H1 (cell line): ENCODE data around the gene PAOX. TPM values are rescaled to one million over a fixed set of nuclear protein-coding genes. Genes with fewer than 3 reads are reported as not detected.

Experiments used
- CTCF ChIA-PET: fragments of 300-600 bp; sonication (Branson Sonifier 250); formaldehyde crosslinking; loops from one replicate; lab custom pipeline; 2021; ENCODE audit not compliant: partially characterized antibody; lab: Charles Lee
- POLR2A ChIA-PET: fragments of 300-600 bp; sonication (Branson Sonifier 250); formaldehyde crosslinking; loops from one replicate; lab custom pipeline; 2021; ENCODE audit warnings: inconsistent platforms; ENCODE audit not compliant: partially characterized antibody; lab: Charles Lee
- DNase-seq, 2 experiments: peaks; one replicate each; pipeline versions ENCODE4 v3.0.0 to v3.0.0-alpha.2; 2010 to 2022; ENCODE audit warnings: low spot score in 2 of 2, low read depth in 1 of 2, mixed read lengths in 1 of 2
- FAIRE-seq: peaks from 2 replicates; lab custom pipeline; 2011; peaks lifted over from hg19 to GRCh38; lab: Jason Lieb, UNC
- H2AFZ ChIP-seq: 2 replicates; pipeline ENCODE4 v1.8.1; 2012; ENCODE audit warnings: low read length, inconsistent platforms
- H2AK5ac ChIP-seq: 2 replicates; pipeline ENCODE4 v1.6.1; 2013; ENCODE audit warnings: low read depth, low read length
- H2BK120ac ChIP-seq: replicated peaks from 2 replicates; pipeline ENCODE3; 2013; ENCODE audit warnings: low read depth, low read length, inconsistent platforms
- H2BK12ac ChIP-seq: 2 replicates; pipeline ENCODE4 v1.6.1; 2013; ENCODE audit warnings: low read depth, low read length
- H2BK15ac ChIP-seq: 2 replicates; pipeline ENCODE4 v1.6.1; 2013; ENCODE audit warnings: low read length
- H2BK20ac ChIP-seq: 2 replicates; pipeline ENCODE4 v1.6.1; 2013; ENCODE audit warnings: low read length
- H2BK5ac ChIP-seq: 2 replicates; pipeline ENCODE4 v1.6.1; 2013; ENCODE audit warnings: low read depth, low read length
- H3K14ac ChIP-seq: 2 replicates; pipeline ENCODE4 v1.6.1; 2013; ENCODE audit warnings: inconsistent platforms; ENCODE audit not compliant: insufficient read length
- H3K18ac ChIP-seq: 2 replicates; pipeline ENCODE4 v1.6.1; 2013; ENCODE audit warnings: low read length; ENCODE audit errors: extremely low read depth
- H3K23ac ChIP-seq: 2 replicates; pipeline ENCODE4 v1.6.1; 2013; ENCODE audit warnings: inconsistent platforms; ENCODE audit not compliant: insufficient read length
- H3K23me2 ChIP-seq: 2 replicates; pipeline ENCODE4 v1.6.1; 2013; ENCODE audit warnings: low read depth, low read length
- H3K27ac ChIP-seq: 2 replicates; pipeline ENCODE4 v1.6.1; 2011; ENCODE audit warnings: low read depth, low read length, inconsistent platforms
- H3K27me3 ChIP-seq, 4 experiments: replicated peaks in 1 of 4; 1 replicate in 1 of 4; 2 replicates in 3 of 4; pipeline versions ENCODE4 v1.6.1 to v1.8.1; 2011 to 2013; ENCODE audit warnings: low read length in 3 of 4, mild to moderate bottlenecking in 3 of 4, inconsistent platforms in 2 of 4, mixed read lengths in 2 of 4, moderate library complexity in 1 of 4; ENCODE audit not compliant: control insufficient read depth in 3 of 4, insufficient read depth in 3 of 4; ENCODE audit errors: extremely low read depth in 1 of 4
- H3K36me3 ChIP-seq, 4 experiments: 2 replicates each; pipeline versions ENCODE4 v1.6.1 to v1.8.1; 2011 to 2013; ENCODE audit warnings: mild to moderate bottlenecking in 4 of 4, low read length in 3 of 4, moderate library complexity in 2 of 4, control low read depth in 1 of 4, inconsistent platforms in 1 of 4; ENCODE audit not compliant: insufficient read depth in 4 of 4, control insufficient read depth in 2 of 4
- H3K4ac ChIP-seq: replicated peaks from 2 replicates; pipeline ENCODE3; 2013; ENCODE audit warnings: low read length, low read depth, mixed read lengths, inconsistent platforms; ENCODE audit not compliant: insufficient read length
- H3K4me1 ChIP-seq, 4 experiments: replicated peaks in 1 of 4; 1 replicate in 1 of 4; 2 replicates in 3 of 4; pipeline versions ENCODE4 v1.6.1 to v1.8.1; 2011 to 2013; ENCODE audit warnings: low read length in 3 of 4, inconsistent platforms in 2 of 4, mixed read lengths in 1 of 4; ENCODE audit not compliant: insufficient read depth in 4 of 4, control insufficient read depth in 3 of 4
- H3K4me2 ChIP-seq, 2 experiments: 2 replicates each; pipeline versions ENCODE4 v1.6.1 to v1.8.1; 2011 to 2013; ENCODE audit warnings: low read depth in 2 of 2, low read length in 2 of 2, control low read depth in 1 of 2, inconsistent platforms in 1 of 2, mild to moderate bottlenecking in 1 of 2; ENCODE audit not compliant: insufficient read depth in 1 of 2
- H3K4me3 ChIP-seq, 4 experiments: fragments of 200-600, 300-600 bp in 1 of 4; sonication (generic), shearing (Covaris generic), sonication (Bioruptor Twin) in 1 of 4; 2 replicates each; pipeline versions ENCODE4 v1.5.1 to v1.8.1; 2011 to 2016; ENCODE audit warnings: low read length in 4 of 4, low read depth in 3 of 4, control low read depth in 2 of 4, inconsistent platforms in 2 of 4, mild to moderate bottlenecking in 2 of 4, mixed read lengths in 1 of 4, moderate library complexity in 1 of 4; ENCODE audit not compliant: insufficient read depth in 2 of 4; ENCODE audit errors: extremely low read depth in 1 of 4
- H3K56ac ChIP-seq: replicated peaks from 2 replicates; pipeline ENCODE3; 2013; ENCODE audit warnings: low read depth, mild to moderate bottlenecking, mixed read lengths, low read length, inconsistent platforms; ENCODE audit not compliant: insufficient read length
- H3K79me1 ChIP-seq: 2 replicates; pipeline ENCODE4 v1.6.1; 2013; ENCODE audit warnings: low read depth, low read length, control low read depth
- H3K79me2 ChIP-seq, 2 experiments: 2 replicates each; pipeline versions ENCODE4 v1.6.1 to v1.8.1; 2012 to 2013; ENCODE audit warnings: low read length in 2 of 2, mild to moderate bottlenecking in 2 of 2, inconsistent platforms in 1 of 2; ENCODE audit not compliant: insufficient read depth in 2 of 2, control insufficient read depth in 1 of 2
- H3K9ac ChIP-seq, 4 experiments: replicated peaks in 1 of 4; 1 replicate in 1 of 4; 2 replicates in 3 of 4; pipeline versions ENCODE4 v1.6.1 to v1.8.1; 2011 to 2013; ENCODE audit warnings: low read depth in 3 of 4, low read length in 3 of 4, control low read depth in 2 of 4, mild to moderate bottlenecking in 2 of 4, moderate library complexity in 2 of 4, inconsistent platforms in 1 of 4; ENCODE audit errors: extremely low read depth in 1 of 4
- H3K9me3 ChIP-seq, 2 experiments: 2 replicates each; pipeline versions ENCODE4 v1.6.1 to v1.8.1; 2012 to 2013; ENCODE audit warnings: mild to moderate bottlenecking in 2 of 2, moderate library complexity in 2 of 2, control low read depth in 1 of 2, inconsistent platforms in 1 of 2, low read depth in 1 of 2, low read length in 1 of 2, mixed read lengths in 1 of 2; ENCODE audit not compliant: insufficient read depth in 2 of 2
- H4K20me1 ChIP-seq, 2 experiments: replicated peaks in 1 of 2; 2 replicates each; pipeline versions ENCODE3 to v1.8.1; 2011 to 2013; ENCODE audit warnings: inconsistent platforms in 2 of 2, low read length in 2 of 2, mild to moderate bottlenecking in 1 of 2; ENCODE audit not compliant: insufficient read depth in 2 of 2, control insufficient read depth in 1 of 2
- H4K5ac ChIP-seq: 2 replicates; pipeline ENCODE4 v1.6.1; 2013; ENCODE audit warnings: low read length, low read depth, mixed read lengths, inconsistent platforms; ENCODE audit not compliant: insufficient read length
- H4K8ac ChIP-seq: 2 replicates; pipeline ENCODE4 v1.8.0; 2013; ENCODE audit warnings: mild to moderate bottlenecking, moderate library complexity, low read length, inconsistent platforms; ENCODE audit not compliant: insufficient read depth; ENCODE audit errors: extremely low read depth
- H4K91ac ChIP-seq: replicated peaks from 2 replicates; pipeline ENCODE3; 2013; ENCODE audit warnings: low read length, mixed read lengths, inconsistent platforms; ENCODE audit not compliant: insufficient read length
- BCL11A ChIP-seq, 2 experiments: IDR thresholded peaks; one replicate each; pipeline ENCODE4 v1.6.1; 2011; ENCODE audit warnings: low read depth in 2 of 2, low read length in 2 of 2, mild to moderate bottlenecking in 2 of 2
- BRCA1 ChIP-seq: IDR thresholded peaks from 2 replicates; pipeline ENCODE4 v1.6.1; 2012; ENCODE audit warnings: low read depth, low read length, improper control_type of control experiment
- CBX8 ChIP-seq: fragments of 300-800, 300-1000 bp; sonication (generic); IDR thresholded peaks from 2 replicates; pipeline ENCODE4 v1.7.1; 2016; ENCODE audit warnings: low read depth, low read length, borderline replicate concordance
- CEBPB ChIP-seq: IDR thresholded peaks from 2 replicates; pipeline ENCODE4 v1.6.1; 2012; ENCODE audit warnings: low read depth, low read length
- CHD1 ChIP-seq: IDR thresholded peaks from 2 replicates; pipeline ENCODE4 v1.6.1; 2012; ENCODE audit warnings: low read depth, low read length, improper control_type of control experiment
- EP300 ChIP-seq, 2 experiments: IDR thresholded peaks; 1 replicate in 1 of 2; 2 replicates in 1 of 2; pipeline ENCODE4 v1.6.1; 2011 to 2012; ENCODE audit warnings: low read depth in 2 of 2, low read length in 2 of 2, mild to moderate bottlenecking in 2 of 2, borderline replicate concordance in 1 of 2, inconsistent platforms in 1 of 2, moderate library complexity in 1 of 2
- KDM1A ChIP-seq: fragments of 200-600, 300-600 bp; sonication (generic); IDR thresholded peaks from 2 replicates; pipeline ENCODE4 v1.7.1; 2016; ENCODE audit warnings: mild to moderate bottlenecking, low read length, borderline replicate concordance
- RXRA ChIP-seq: IDR thresholded peaks from 2 replicates; pipeline ENCODE4 v1.6.1; 2011; ENCODE audit warnings: low read depth, mild to moderate bottlenecking, low read length, moderate library complexity; ENCODE audit not compliant: insufficient read depth
- SAP30 ChIP-seq: fragments of 300-600 bp; sonication (generic); IDR thresholded peaks from 2 replicates; pipeline ENCODE4 v1.7.1; 2012; ENCODE audit warnings: low read length, moderate library complexity, mild to moderate bottlenecking, inconsistent platforms; ENCODE audit not compliant: insufficient read depth, insufficient replicate concordance
- SP2 ChIP-seq: IDR thresholded peaks from 2 replicates; pipeline ENCODE4 v1.6.1; 2012; ENCODE audit warnings: mild to moderate bottlenecking, low read length, inconsistent platforms
- SUZ12 ChIP-seq: fragments of 200-600 bp; sonication (generic); IDR thresholded peaks from 2 replicates; pipeline ENCODE4 v1.6.1; 2012; ENCODE audit warnings: mild to moderate bottlenecking, inconsistent platforms, low read length, moderate library complexity, mixed read lengths
- WGBS, 2 experiments: shearing (Covaris generic) in 1 of 2; methylation state at CpG; one replicate each; pipeline versions ENCODE4 v1.1.6 to v1.1.7; 2013 to 2015; ENCODE audit warnings: low lambda C conversion rate in 2 of 2, mixed read lengths in 2 of 2, inconsistent platforms in 1 of 2, low coverage in 1 of 2, missing lambda C conversion rate in 1 of 2; ENCODE audit not compliant: insufficient replicate concordance in 2 of 2, insufficient coverage in 1 of 2, insufficient read length in 1 of 2; ENCODE audit errors: extremely low coverage in 1 of 2, missing lambda C conversion rate in 1 of 2; 5-methylcytosine and 5-hydroxymethylcytosine counted together
- polyA plus RNA-seq, 7 experiments: library from polyadenylated mRNA; depleted of rRNA in 3 of 7; stranded (reverse) in 5 of 7; unstranded in 2 of 7; fragments of >200 nt in 5 of 7; fragments of 200-250 nt in 2 of 7; gene quantifications; 1 replicate in 5 of 7; 2 replicates in 1 of 7; 4 replicates in 1 of 7; pipeline versions ENCODE4 v1.2.1 to v1.2.3, GENCODE V29; 2011 to 2013; ENCODE audit warnings: missing spikeins in 2 of 7, mixed read lengths in 2 of 7
- total RNA-seq: library from RNA; stranded (reverse); fragmentation: NEBNext Ultra II Directional; extraction: Animal tissue kit (Norgen Biotek cat#: 25700); gene quantifications from 2 replicates; pipeline ENCODE4 v1.2.1, GENCODE V29; 2021

PAOX gene
- total and polyA plus RNA-seq, 2 of the 8 experiments (the other 6 are each of a cell fraction or from before 2014, with no cell fraction given): 3.7 to 4.3 TPM

DNA sequence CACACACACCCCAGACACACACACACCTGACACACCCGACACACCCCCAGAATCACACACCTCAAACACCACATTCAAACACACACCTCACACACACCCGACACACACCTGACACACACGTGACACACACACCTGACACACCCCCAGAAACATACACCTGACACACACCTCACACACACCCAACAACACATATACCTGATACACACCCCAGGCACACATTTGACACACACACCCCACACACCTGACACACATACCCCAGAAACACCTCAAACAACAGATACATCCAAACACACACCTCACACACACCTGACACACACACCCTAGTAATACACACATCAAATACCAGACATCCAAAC, 41.7 kb upstream of the PAOX start:
- Histone ChIP-seq H2BK5ac (no peak overlapping the region), H3K14ac (no peak overlapping the region), H2BK120ac (no peak overlapping the region), H3K4me2 (no peak overlapping the region), H2AFZ (no peak overlapping the region), H3K27me3 (peaks cover 27 to 55% (median 51%) of the 10 kb centered on the region in 4 experiments), H3K79me2 (no peaks in the 10 kb centered on the region), H2AK5ac (peak overlapping the region; percentile 82; the same call in 1 of the 2 replicates), H3K36me3 (no peaks in the 10 kb centered on the region; a peak in 1 of 8 replicates), H3K23ac (no peak overlapping the region), H3K4me1 (peaks cover 0 to 18% (median 4%) of the 10 kb centered on the region in 4 experiments; a peak in 5 of 7 replicates), H3K27ac (no peak overlapping the region), H3K18ac (no peak overlapping the region), H3K4ac (no peak overlapping the region), H3K9me3 (peaks cover 0 to 12% of the 10 kb centered on the region in 2 experiments; a peak in 1 of 4 replicates), H3K79me1 (no peaks in the 10 kb centered on the region), H2BK15ac (peak overlapping the region; percentile 92; the same call in 1 of the 2 replicates), H4K20me1 (peaks cover 0 to 20% of the 10 kb centered on the region in 2 experiments), H3K56ac (peak overlapping the region; percentile 90), H3K9ac (no peak overlapping the region), H4K91ac (no peak overlapping the region), H3K4me3 (no peak overlapping the region), H3K23me2 (peaks cover 32% of the 10 kb centered on the region; the same call in 1 of the 2 replicates)
- peak; percentile 7 for FAIRE-seq
- ChIA-PET CTCF (no interaction called here), POLR2A (interaction anchor here (0.8 to 2.5 kb wide), 4 partner anchors 10 to 20 kb away, joined by 3 to 8 read pairs (median 6); partner anchors contain the start of genes FUOM and PRAP1)
- TF ChIP-seq KDM1A (no peak), SUZ12 (no peak), BCL11A (IDR thresholded peaks at IDR 0.05; ENCODE audit: low read depth in 2 of 2, low read length in 2 of 2) (no peak), CHD1 (no peak), CEBPB (no peak), BRCA1 (no peak), SP2 (no peak), SAP30 (no peak), CBX8 (no peak), EP300 (IDR thresholded peaks at IDR 0.05; ENCODE audit: borderline replicate concordance in 1 of 2, low read depth in 2 of 2, low read length in 2 of 2) (no peak), RXRA (no peak)
- TF ChIP-seq, all 59 proteins: peak for 0
- Histone ChIP-seq H2BK20ac (no peak overlapping the region), H2BK12ac (peak overlapping the region; percentile 50; the same call in 1 of the 2 replicates), H4K8ac (no peak overlapping the region), H4K5ac (no peak overlapping the region)
- WGBS, 2 experiments: 83% methylated on average over 3 of the region's 3 CpGs; no CpG with 5 or more reads in 1 of the 2 experiments
- no peak for DNase-seq
